Left lung (tissue), 10 donors: Measurements from ENCODE around the gene DSCAM. TPM values are rescaled to one million over a fixed set of nuclear protein-coding genes. Genes with fewer than 3 reads are reported as not detected.

Experiments used
- ATAC-seq: fragments of 200-7000 bp; cut with Tn5 transposase; one replicate; pipeline ENCODE4 v1.9.1; 2020; ENCODE audit warnings: moderate library complexity
- DNase-seq, 4 donors: peaks; one replicate each; pipeline ENCODE4 v3.0.0-alpha.2; 2013 to 2020
- H3K27ac ChIP-seq, 2 donors: fragments of 200-600 bp; sonication (generic) in 1 of 2; one replicate each; pipeline versions ENCODE4 v1.5.0 to v1.8.0; 2020 to 2021
- H3K27me3 ChIP-seq, 2 donors: fragments of 200-600 bp; sonication (generic) in 1 of 2; one replicate each; pipeline versions ENCODE4 v1.5.0 to v1.8.0; 2020 to 2021
- H3K36me3 ChIP-seq, 2 donors: fragments of 200-600 bp; sonication (generic) in 1 of 2; one replicate each; pipeline versions ENCODE4 v1.5.0 to v1.8.0; 2020 to 2021
- H3K4me1 ChIP-seq, 2 donors: fragments of 200-600 bp; one replicate each; pipeline ENCODE4 v1.8.0; 2021
- H3K4me3 ChIP-seq, 2 donors: fragments of 200-600 bp; sonication (generic) in 1 of 2; one replicate each; pipeline versions ENCODE4 v1.5.0 to v1.8.0; 2020 to 2021; ENCODE audit warnings: mild to moderate bottlenecking in 1 of 2
- H3K9me3 ChIP-seq, 2 donors: fragments of 200-600 bp; sonication (generic) in 1 of 2; one replicate each; pipeline versions ENCODE4 v1.5.0 to v1.8.0; 2020 to 2021
- CTCF ChIP-seq, 2 donors: fragments of 200-600 bp; sonication (generic) in 1 of 2; IDR thresholded peaks; one replicate each; pipeline versions ENCODE4 v1.5.0 to v1.8.0; 2021; ENCODE audit warnings: antibody characterized with exemption in 2 of 2
- intact Hi-C, 2 donors: fragments of 100-400 bp; cut with DNase I; formaldehyde crosslinking; loops; one replicate each; pipeline versions ENCODE4 v1.11.2 to v1.14.2; 2022
- polyA plus RNA-seq, 6 donors: library from polyadenylated mRNA; unstranded; fragments of 120-200 nt; gene quantifications; one replicate each; pipeline ENCODE4 v1.2.1, GENCODE V29; 2013; ENCODE audit not compliant: insufficient read length in 6 of 6
- total RNA-seq, 2 donors: library from RNA; stranded (reverse); fragmentation: NEBNext Ultra II Directional; extraction: Animal tissue kit (Norgen Biotek cat#: 25700); gene quantifications; one replicate each; pipeline ENCODE4 v1.2.1, GENCODE V29; 2021
- donor health status: DM: no; HTN: yes; CAD: no.
- donor health status: DM: no; HTN: no; CAD: no.

DSCAM gene
- total and polyA plus RNA-seq, 8 donors = 0.03 to 0.24 (median 0.07) TPM; not detected in 1

- DNase-seq = no peak
- H3K4me3 ChIP-seq = no peak overlapping the region
- no peak overlapping the region for H3K27ac ChIP-seq
- ATAC-seq = no peak
- H3K4me1 ChIP-seq = no peaks in the 10 kb centered on the region
- no peak for TF ChIP-seq CTCF (IDR thresholded peaks at IDR 0.05)
- no peaks in the 10 kb centered on the region for H3K36me3 ChIP-seq
- H3K27me3 ChIP-seq = no peaks in the 10 kb centered on the region
- intact Hi-C loops = no loop called here
- H3K9me3 ChIP-seq = peaks cover 0 to 4% of the 10 kb centered on the region in 2 donors
Observed at GRCh38 chr21:40613546-40614030, 233.4 kb downstream of the DSCAM start.

- ATAC-seq (no peak), DNase-seq (peak in 1 of 4 donors; percentile 5)
- intact Hi-C loops = no loop called here
- H3K27me3 ChIP-seq = no peaks in the 10 kb centered on the region
- H3K27ac ChIP-seq = no peak overlapping the region
- H3K9me3 ChIP-seq = peaks cover 0 to 15% of the 10 kb centered on the region in 2 donors
- no peak overlapping the region for H3K4me3 ChIP-seq
- no peaks in the 10 kb centered on the region for H3K4me1 ChIP-seq
- TF ChIP-seq CTCF (IDR thresholded peaks at IDR 0.05) = no peak
- H3K36me3 ChIP-seq = no peaks in the 10 kb centered on the region
Observed at GRCh38 chr21:40610345-40610744, 236.6 kb downstream of the DSCAM start.

- Histone ChIP-seq H3K27ac (no peak overlapping the region), H3K27me3 (no peaks in the 10 kb centered on the region), H3K4me1 (no peaks in the 10 kb centered on the region), H3K4me3 (no peak overlapping the region), H3K9me3 (peaks cover 0 to 22% of the 10 kb centered on the region in 2 donors), H3K36me3 (no peaks in the 10 kb centered on the region)
- intact Hi-C loops = no loop called here
- no peak for TF ChIP-seq CTCF (IDR thresholded peaks at IDR 0.05)
- DNase-seq (no peak), ATAC-seq (no peak)
Observed at GRCh38 chr21:40606341-40606740, 240.6 kb downstream of the DSCAM start.

- DNase-seq (no peak), ATAC-seq (no peak)
- no peak overlapping the region for H3K27ac ChIP-seq
- peaks cover 0 to 22% of the 10 kb centered on the region in 2 donors for H3K9me3 ChIP-seq
- no peaks in the 10 kb centered on the region for H3K4me1 ChIP-seq
- H3K4me3 ChIP-seq = no peak overlapping the region
- TF ChIP-seq CTCF (IDR thresholded peaks at IDR 0.05) = no peak
- H3K27me3 ChIP-seq = no peaks in the 10 kb centered on the region
- intact Hi-C loops = no loop called here
- no peaks in the 10 kb centered on the region for H3K36me3 ChIP-seq
Observed at GRCh38 chr21:40605094-40605493, 241.9 kb downstream of the DSCAM start.

GRCh38 chr21:40603774-40604173 lies 243.2 kb downstream of the DSCAM start:
- no peak overlapping the region for H3K27ac ChIP-seq
- intact Hi-C loops = no loop called here
- H3K9me3 ChIP-seq = peaks cover 0 to 25% of the 10 kb centered on the region in 2 donors
- no peaks in the 10 kb centered on the region for H3K4me1 ChIP-seq
- no peak for TF ChIP-seq CTCF (IDR thresholded peaks at IDR 0.05)
- H3K4me3 ChIP-seq = no peak overlapping the region
- ATAC-seq = no peak
- no peak for DNase-seq
- H3K27me3 ChIP-seq = no peaks in the 10 kb centered on the region
- no peaks in the 10 kb centered on the region for H3K36me3 ChIP-seq
